DND-41 (cell line): ENCODE results near the gene WDR90.

ENCODE experiments used
- EZH2 ChIP-seq: IDR thresholded peaks from 3 replicates; pipeline ENCODE4 v1.6.1; 2012; ENCODE audit warnings: borderline replicate concordance, low read depth, mild to moderate bottlenecking, moderate library complexity, low read length, inconsistent platforms; ENCODE audit not compliant: severe bottlenecking
- TF ChIP-seq, protein P1 (sequence below): IDR thresholded peaks from 2 replicates; pipeline ENCODE4 v1.5.1; 2012; ENCODE audit warnings: borderline replicate concordance, low read length, moderate library complexity, mild to moderate bottlenecking; ENCODE audit not compliant: poor library complexity, severe bottlenecking; ENCODE audit errors: extremely low read depth

DNA sequence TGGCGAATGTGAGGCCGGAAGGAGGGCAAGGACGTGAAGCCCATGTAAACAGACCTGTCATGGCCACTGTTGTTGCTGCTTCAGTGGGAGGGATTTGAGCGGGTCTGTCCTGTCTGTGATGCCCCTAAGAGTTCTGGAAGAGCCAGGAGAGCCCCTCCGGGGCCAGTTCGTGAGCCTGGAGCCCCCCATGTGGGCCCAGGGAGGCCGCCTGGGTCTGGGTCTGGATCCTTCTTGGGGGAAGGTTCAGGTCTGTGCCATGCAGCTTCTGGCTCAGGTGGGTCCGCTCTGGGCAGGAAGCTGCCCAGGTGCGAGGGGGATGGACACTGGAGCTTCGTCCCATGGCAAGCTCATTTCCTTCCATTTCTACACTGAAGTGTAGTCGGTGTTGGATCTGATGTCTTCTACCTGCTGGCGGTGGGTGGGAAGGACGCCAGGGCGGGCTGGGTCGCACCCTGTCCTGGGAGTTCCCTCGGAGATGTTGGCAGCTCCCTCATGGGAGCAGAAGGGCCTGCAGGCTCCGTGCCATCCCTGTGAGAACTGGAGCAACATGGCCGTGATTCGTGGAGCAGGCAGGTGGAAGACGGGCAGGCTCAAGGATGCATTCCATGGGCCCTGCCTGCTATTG lies 29.6 kb upstream of the WDR90 start:
- TF ChIP-seq, protein P1, sequence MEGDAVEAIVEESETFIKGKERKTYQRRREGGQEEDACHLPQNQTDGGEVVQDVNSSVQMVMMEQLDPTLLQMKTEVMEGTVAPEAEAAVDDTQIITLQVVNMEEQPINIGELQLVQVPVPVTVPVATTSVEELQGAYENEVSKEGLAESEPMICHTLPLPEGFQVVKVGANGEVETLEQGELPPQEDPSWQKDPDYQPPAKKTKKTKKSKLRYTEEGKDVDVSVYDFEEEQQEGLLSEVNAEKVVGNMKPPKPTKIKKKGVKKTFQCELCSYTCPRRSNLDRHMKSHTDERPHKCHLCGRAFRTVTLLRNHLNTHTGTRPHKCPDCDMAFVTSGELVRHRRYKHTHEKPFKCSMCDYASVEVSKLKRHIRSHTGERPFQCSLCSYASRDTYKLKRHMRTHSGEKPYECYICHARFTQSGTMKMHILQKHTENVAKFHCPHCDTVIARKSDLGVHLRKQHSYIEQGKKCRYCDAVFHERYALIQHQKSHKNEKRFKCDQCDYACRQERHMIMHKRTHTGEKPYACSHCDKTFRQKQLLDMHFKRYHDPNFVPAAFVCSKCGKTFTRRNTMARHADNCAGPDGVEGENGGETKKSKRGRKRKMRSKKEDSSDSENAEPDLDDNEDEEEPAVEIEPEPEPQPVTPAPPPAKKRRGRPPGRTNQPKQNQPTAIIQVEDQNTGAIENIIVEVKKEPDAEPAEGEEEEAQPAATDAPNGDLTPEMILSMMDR, result no peak
- TF ChIP-seq EZH2, result no peak
